Activated CD4-positive, alpha-beta T cell treated with anti-CD3 and anti-CD28 coated beads, Interleukin-2, amount 50 U/mL, for 48 hours (primary cell): ENCODE data around the gene BIRC7.
"Not testable (repeated sequence)": the region's sequence is repeated elsewhere in the genome, so short reads cannot be mapped to it uniquely, and the experiment has no call there.

Source experiments
- DNase-seq, 2 experiments: peaks; one replicate each; pipeline ENCODE4 v3.0.0-alpha.2; 2020

Gene BIRC7

DNA sequence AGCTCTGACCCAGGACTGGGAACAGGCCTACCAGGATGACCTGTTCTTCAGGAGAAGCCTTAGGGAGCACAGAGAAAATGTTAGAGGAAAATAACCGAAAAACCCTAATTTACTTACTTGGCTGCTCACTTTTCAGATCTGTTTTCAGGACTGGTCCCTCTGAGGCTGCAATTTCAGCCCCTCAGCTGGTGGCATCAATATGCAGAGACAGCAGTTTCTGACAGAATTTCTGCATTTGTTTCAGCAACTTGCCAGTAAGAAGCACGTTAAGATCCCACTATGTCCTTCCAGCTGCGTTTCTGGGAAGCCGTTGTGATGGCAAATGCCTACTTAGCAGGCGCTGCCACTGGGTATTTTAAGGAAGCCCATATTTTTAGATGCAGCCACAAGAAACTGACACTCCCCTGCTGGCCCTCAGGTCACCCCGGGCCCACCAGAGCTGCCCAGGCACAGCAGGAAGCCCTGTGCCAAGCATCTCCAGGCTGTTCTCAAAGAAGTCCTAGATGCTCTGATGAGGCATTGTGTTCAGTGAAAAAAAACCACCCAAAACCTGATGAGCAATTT lies 27.3 kb upstream of the BIRC7 start:
- no peak for DNase-seq

DNA sequence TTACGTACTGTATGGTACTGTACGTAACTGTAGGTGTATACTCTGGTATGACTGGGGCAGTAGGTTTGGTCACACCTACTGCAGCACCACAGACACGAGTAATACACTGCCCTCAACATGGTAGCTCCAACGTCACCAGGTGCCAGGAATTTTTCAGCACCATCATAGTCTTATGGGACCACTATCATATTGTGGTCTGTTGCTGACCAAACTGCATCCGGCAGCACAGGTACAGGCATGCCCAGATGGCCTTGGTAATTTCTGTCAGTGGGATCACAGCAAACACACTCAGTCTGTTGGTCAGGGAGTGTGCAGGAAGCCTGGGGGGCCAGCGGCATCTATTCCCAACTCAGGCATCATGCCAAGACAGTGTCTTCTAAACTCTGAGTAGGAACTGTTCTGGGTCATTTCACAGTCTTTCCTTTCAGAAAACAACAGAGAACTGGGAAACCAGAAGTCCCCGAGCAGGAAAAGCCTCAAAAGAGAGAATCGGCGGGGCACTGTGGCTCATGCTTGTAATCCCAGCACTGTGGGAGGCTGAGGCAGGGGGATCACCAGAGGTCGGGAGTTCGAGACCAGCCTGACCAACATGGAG lies 25.6 kb upstream of the BIRC7 start:
- no peak for DNase-seq

DNA sequence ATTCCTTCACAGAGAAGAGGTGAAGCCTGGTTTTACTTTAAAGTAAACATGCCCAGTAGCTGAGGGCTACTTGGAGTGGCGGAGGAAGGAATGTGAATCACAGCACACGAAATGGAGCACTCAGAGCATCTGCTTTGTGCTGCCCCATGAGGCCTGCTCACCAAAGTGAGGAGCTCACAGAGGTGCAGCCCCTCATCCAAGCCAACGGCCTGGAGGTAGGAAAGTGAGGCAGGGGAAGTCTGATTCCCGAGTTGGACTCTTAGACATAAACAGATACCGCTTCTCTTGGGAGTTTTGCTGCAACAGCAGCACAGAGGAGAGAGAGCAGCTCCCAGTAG lies 23.3 kb upstream of the BIRC7 start:
- no peak for DNase-seq

DNA sequence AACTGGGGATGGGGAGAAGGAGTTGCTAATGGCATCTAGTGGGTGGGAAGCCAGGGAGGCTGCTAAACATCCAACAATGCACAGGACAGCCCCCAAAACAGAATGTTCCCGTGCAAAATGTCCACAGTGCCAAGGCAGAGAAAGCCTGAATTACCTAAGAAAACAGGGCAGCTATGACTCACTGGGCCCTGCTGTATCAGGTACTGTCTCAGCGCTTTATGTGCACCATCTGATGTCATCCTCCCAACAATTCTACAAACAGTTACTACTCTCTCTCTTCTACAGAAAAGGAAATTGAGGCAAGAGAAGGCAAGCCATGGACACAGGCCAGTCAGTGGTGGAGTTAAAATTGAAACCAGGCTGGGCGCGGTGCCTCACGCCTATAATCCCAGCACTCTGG lies 22.9 kb upstream of the BIRC7 start:
- no peak for DNase-seq

DNA sequence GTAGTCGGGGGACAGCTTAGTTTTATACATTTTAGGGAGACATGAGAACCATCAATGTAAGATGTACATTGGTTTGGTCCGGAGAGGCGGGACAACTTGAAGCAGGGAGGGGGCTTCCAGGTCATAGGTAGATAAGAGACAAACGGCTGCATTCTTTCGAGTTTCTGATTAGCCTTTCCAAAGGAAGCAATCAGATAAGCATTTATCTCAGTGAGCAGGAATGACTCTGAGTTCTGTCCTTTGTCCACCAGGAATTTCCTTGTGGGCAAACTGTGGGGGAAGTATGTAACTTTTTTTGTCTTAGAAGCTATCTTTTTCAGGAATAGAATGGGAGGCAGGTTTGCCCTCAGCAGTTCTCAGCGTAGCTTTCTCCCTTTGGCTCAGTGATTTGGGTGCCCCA lies 21.2 kb upstream of the BIRC7 start:
- no peak for DNase-seq

DNA sequence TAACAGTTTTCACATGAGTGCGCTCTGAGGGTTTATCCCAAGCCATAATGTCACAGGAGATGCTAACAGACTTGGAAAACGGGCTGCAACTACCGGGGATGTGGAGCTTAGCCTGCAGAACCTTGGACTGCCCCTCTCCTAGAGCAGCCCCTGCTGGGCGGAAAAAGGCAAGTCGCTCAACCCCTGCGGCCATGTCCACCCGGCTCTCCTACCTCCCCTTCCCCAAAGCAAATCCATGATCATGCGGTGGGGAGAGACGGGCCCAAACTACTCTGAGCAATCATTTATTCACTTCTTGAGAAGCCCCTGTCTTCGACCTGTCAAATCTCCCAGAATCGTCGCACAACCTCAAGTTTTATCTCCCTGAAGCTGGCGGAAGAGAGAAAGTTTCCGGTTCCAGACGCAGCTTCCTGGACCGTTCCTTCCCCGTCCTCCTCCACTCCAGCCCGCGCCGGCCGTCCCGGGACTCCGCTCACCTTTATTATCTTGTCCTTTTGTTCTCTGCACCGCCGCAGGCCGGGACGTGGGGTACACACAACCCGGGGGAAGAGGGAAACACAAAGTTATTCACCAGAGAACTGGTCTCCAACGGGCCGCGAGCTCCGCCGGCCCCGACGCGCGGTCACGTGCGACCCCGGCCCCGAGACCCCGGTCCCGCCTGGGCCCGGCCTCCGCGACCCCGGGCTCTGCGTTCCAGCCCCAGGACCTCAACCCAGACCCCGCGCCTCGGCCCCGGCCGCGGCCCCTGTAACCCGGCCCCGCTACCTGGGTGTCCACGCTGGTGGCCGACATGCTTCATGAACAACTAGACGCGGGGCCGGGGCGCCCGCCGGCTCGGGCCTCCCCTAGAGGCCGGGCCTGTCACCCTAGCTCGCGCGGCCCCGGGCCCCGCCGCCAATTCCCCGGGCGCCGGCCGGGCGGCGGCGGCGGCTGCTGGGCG lies 20.3 kb upstream of the BIRC7 start:
- peak in 1 of 2 experiments; percentile 31 for DNase-seq

DNA sequence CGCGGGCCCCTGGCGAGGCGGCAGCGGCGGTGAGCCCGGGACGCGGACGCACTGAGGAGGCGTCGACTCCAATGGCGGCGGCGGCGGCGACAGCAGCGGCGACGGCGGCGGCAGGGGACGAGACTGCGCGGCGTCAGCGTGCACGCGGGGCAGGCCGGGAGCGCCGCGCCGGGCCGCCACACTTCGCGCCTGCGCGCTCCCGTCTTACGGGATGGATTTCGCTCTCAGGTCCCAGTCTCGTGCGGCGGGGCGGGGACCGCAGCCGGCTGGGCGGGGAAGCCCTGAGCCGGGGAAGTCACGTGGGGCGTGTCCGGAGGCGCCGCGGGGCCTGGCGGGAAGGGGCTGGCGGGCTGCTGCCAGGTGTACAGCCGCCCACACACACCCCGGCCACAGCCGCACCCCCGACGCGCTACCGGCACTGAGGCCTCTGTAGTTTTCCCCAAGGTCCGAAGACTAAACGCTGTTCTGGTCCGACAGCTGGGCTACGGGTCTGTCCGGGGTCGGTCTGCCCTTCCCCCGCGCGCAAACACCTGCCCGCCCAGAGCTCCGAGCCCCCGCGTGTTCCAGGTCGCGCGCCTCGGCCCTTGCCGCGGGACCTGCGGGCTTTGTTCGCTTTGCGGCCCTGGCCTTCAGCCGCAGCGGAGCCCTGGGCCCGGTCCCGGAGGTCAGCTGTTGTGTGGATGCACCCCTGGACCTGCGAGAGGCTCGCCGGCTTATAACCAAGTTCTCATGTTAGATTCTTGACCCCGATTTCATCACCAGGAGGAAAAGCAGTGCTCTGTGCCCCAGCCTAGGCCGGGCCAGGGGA lies 19.5 kb upstream of the BIRC7 start, which contains the start of gene YTHDF1:
YTHDF1 (minus strand) TSS at position 91 of the 808 bp plus-strand sequence. CDS start 239 bp downstream, outside the sequence.
- DNase-seq, result peak; percentile 95 to 96

DNA sequence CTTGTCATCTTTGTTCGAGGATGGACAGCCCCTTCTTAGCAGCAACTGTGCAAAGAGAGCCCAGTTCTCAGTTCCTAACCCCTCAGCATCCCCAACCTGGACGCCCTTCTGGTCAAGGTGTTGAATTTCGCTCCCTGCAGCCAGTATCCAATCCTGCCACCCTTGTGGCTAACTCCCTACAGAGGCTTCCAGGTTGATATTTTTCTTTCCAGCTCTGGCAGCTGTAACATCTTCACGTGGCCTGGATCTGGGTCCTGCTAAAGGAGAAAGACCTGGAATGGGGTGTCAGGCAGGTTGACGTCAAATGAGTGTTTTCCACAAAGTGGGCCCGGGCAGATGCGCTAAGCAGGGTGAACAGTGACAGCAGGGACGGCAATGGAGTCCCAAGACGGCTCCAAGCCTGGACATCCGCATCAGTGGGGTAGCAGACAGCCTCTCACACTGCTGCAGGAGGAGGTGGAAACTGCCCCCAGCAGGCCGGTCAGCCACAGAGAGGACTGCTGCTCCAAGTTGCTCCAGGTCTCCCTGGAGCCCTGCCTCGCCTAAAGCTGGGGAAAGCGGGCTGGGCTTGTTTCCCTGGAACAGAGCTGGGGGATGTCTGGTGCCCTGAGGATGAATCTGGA lies 18.7 kb upstream of the BIRC7 start:
- no peak for DNase-seq

DNA sequence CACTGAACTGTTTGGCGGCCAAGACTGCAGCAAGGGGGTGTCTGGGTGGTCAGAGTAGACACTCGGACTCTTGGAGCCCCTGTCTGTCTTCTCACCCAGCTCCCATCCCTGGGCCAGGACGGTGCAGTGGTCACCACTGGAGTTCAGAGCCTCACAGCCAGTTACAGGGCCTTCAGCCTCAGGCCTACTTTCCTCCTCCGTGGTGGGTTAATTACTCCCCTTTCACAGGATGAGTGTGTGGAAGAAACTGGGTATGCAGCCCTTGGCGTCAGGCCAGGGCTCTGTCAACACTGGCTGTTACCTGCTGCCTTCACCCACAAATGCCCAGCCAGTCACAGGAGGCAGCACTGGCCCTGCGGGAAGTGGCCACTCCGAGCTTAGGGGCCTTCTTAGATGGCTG lies 18.0 kb upstream of the BIRC7 start:
- DNase-seq, result no peak

DNA sequence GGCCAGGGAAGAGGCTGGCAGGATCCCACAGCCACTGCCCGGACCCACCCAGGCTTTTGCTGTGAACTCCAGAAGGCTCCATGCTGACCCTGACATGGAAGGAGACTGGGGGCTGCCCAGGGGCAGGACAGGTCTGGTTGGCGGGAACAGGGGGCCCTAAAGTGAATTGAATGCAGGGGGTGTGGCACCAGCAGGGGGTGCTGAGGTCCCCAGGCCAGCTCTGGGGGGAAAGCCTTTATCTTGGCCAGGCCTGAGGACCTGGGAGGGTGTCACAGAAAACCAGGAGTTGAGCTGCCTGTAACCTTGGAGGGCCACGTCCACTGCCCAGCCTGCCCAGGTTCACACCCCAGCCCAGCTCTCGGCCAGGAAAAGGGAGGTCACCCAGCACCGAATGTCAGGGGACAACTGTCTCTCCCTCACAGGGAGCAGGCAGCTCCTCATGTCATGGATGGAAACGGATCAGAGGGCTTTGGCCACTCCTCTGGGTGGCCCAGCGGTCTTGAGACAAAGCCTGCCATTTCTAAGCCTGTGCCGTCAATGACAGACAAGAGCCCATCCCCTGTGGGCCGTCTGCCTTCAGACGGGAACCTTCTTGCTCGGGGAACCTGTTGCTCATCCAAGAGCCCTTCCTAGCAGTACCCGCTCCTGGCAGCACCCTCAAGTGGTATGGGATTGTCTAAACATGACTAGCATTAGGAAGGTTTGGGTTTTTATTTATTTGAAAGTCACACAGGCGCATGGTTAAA lies 16.8 kb upstream of the BIRC7 start:
- no peak for DNase-seq

DNA sequence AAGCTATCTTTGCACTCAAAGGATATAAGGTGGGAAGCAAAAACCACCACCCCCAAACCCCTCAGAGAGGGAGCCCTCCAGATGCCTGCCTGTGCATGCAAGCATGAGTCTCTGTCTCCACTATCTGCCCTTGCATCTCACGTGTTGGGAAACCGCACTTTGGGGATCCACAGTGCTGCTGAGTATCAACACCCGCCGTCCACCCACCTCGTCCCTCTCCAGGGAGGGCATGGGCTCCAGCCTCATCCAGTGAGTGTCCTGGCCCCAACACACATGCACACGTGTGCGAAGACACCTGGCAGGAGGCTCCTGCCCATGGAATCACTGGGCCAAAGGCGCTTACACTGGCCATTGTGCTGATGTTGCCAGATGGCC lies 16.3 kb upstream of the BIRC7 start:
- no peak for DNase-seq

DNA sequence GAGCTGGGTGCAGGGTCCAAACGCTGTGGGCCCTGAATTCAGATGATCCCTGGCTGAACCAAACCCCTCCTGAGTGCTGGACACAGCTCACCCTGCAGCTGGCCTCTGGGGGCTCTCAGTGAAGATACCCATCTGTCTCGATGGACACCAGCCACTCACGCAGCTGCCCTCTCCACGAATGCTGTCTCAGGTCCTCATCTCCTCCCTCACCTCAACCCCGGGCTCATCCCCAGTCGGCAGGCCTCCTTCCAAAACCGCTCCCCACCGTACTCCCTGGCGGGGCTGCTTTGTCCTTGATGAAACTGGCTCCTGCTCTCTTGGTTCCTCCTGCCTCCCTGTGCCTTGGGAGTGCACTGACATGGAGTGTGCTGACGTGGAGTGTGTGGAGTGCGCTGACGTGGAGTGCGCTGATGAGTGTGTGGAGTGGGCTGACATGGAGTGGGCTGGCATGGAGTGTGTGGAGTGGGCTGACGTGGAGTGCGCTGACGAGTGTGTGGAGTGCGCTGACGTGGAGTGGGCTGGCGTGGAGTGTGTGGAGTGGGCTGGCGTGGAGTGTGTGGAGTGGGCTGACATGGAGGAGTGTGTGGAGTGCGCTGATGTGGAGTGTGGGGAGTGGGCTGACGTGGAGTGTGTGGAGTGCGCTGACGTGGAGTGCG lies 15.7 kb upstream of the BIRC7 start:
- DNase-seq, result no peak

DNA sequence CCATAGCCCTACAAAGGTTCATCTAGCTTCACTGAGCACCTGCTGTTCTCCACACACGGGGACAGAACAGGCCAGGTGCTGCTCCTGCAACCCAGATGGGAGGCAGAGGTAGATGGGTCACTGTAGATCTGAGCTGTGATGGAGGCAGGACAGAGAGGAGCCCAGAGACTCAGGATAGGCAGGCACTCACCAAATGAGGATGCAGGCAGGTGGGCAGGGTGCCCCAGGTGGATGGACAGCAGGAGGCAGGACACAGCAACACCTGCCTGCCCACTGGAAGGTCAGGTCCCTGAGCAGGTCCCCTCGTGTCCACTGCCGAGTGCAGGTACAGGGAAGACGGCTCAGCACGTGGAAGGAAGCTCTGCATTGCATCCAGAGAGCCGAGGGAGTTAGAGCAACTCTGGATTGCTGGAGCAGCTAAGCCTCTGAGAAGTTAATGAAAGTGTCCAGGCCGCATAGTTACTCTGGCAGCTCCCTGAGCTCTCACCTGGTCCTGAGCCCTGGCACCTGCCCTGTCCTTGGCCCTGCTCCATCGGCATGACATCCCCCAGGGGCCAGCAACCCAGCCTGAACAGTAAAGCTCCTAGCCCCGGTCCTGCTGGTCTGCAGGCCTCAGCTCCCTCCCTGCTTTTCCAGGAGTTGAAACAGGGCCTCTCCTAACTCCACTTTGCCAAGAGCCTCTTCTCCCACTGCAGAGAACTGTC lies 14.9 kb upstream of the BIRC7 start:
- DNase-seq, result no peak

DNA sequence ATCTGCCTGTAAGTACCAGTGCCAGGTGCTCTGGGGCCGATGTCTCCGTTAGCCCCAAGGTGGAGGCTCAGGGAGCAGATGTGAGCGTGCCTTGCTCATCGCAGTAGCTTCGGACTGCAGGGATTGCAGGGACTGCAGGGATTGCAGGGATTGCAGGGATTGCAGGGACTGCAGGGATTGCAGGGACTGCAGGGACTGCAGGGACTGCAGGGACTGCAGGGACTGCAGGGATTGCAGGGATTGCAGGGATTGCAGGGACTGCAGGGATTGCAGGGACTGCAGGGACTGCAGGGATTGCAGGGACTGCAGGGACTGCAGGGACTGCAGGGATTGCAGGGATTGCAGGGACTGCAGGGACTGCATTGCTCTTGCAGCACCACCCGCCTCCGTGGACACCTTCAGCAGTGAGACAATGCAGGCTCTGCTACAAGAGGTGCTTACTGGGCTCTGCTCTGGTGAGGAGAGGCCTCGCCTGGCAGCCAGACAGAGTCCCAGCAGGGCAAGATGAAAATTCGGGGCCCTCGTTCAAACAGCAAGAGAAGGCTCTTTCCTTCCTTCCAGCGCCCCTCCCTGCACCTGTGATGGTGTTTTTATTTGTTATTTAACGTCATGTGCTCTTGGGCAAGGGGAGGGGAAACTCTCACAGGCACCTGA lies 14.2 kb upstream of the BIRC7 start:
- not testable (repeated sequence) for DNase-seq

DNA sequence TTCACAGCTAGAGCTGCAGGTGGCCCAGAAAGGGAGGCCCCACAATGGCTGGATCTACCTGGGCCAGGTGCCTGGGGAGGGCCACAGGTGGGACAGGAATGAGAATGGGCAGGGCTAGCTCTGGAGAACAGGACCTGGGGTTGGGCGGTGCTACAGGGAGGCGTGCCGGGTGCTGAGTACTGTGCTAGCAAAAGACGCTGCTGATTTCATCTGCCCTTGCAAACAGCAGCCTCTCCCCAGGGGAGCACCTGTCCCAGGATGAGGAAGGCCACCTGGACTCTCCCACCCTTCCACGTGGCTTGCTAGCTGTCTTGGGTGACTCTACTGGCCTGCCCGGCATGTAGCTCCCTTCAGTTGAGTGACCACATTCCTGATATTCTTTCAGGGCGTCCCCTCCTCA lies 13.2 kb upstream of the BIRC7 start:
- DNase-seq, result no peak

DNA sequence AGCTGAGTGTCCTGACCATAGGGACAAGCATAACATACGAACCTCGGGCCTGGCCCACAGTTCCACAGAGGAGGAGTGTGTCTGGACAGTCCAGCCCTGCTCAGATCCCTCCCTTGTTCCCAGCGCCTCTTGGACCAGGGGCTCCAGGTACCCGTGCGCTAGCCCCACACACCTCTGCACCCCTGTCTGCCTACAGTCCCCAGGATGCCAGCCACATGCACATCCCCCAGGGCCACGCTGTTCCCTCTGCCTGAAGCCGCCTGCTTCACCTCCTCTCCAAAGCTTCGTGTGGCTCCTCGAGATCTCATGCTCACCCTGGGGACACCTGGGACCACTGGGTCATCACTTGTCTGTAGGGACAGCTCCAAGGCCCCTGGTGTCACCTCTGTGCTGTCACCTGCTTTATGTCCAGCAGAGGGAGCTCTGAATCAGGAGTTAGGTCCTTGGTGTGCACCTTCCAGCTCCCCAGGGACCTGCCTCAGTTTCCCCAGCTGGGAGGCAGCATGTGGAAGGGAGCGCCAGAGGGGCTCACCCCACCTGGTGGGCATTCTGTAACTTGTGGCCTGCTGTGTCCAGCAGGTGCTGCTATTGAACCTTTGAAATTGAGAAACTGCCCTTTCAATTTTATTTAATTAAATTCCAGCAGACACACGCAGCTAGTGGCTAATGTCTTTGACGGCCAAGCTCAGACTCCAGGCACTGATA lies 12.4 kb upstream of the BIRC7 start:
- DNase-seq, result peak; percentile 55 to 63

DNA sequence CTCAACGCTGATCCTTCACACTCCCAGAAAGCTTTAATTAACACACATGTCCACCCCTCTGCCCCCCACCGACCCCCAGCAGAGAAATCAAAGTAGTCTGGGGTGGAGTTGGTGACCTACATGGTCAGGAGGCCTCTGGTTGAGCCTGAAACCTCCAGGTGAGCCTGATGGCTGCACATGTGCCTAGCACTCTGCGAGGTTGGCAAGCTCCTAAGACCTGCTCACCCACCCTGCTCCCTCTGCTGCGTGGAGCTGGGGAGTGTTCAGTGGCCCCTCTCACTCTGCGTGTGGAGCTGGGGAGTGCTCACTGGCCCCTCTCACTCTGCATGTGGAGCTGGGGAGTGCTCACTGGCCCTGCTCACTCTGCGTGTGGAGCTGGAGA lies 11.9 kb upstream of the BIRC7 start:
- no peak for DNase-seq

DNA sequence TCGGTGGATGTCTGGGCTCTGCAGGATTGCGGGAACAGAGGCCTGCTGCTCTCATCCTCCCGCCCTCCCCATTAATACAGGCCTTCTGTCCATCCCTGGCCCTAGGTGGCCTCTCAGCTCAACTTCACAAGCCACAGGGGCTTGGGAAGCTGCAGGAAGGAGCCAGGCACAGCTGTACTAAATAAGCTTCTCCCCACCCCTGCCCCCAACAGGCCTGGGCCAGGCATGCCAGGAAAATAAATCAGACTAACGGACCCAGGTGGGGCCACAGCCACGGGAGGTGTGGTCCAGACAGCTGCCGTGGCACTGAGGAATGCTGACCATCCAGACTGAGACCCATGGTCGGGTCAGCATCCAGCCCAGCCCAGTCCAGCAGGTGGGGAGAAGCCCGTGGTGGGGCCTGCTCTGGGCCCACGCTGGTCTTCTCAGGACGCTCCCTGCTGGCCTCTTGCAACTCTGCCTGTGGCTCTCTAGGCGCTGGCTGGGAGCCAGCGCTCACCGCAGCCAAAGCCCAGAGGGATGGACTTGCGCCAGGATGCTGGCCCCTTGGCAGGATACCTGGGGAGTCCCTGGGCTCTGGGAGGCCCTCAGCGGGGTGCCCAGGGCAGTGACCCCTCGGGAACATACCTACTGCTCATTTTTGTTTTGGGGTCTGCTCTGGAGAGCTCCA lies 11.2 kb upstream of the BIRC7 start:
- no peak for DNase-seq

DNA sequence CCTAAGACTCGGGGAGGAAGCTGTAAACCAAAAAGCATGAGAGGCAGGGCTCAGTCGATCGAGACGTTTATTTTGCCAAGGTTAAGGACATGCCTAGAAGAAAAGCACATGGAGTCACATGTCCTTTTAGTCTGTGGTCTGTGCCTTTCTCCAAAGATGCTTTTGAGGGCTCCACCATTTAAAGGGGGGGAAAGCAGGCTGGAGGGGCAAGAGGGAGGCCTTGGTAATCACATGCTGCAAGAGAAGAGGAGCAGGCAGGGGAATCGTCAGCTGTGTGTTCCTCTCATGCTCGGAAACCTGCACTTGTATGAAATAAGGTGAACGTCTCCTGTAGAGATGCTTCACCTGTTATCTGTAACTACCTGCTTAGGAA lies 10.6 kb upstream of the BIRC7 start:
- no peak for DNase-seq
